Activated CD4-positive, alpha-beta T cell treated with anti-CD3 and anti-CD28 coated beads for 1 hour (primary cell): ENCODE data around the gene NT5DC1.

ENCODE experiments used
- DNase-seq: peaks from one replicate; pipeline ENCODE4 v3.0.0-alpha.2; 2020

NT5DC1 gene

DNA sequence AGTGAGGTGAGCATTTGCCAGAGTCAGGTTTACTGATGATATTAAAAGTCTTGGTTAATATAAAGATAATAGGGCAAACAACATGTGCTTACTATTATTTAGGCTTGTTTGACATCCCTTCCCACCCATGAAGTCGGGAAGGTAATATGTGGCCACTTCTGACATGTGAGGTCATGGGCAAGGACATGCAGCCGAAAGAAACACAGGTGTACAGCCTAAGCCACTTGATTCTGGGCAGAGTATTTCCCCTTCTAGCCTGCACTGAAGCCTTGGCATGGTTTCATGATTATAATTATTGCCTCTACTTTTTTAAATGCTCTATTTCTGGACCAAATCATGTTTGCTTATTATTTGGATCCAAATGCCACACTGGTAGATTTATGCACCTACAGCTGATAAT, 100.9 kb downstream of the NT5DC1 start:
- no peak for DNase-seq

GRCh38 chr6:116205281-116205680, 104.6 kb downstream of the NT5DC1 start:
- DNase-seq, result no peak

DNA sequence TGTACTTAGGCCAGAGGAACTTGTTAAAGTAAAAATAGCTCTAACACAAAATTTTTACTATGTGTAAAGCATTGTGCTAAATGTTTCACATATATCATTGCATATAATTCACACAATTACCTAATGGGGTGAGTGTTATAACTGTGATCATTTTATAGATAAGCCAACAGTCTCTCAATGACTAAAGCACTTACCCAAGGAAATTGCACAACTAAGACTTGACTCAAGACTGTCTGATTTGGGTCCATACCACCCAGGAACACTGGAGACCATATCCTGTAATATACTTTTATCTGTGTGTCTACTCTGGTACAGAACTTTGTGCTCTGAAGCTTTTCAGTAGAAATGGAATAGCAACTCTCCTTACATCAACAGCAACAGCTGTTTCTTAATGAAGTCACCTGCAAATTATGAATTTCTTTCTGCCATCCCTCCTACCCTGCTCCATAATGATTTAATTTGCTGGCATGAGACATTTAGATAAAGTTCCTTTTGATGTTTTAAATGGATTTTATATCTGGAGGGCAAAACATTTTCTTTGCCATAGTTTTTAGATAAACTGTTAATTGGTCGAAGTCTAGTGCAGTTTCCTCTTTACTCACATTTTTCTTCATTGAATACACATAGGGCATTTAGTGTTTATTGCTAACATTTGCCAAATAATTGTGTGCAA, 105.7 kb downstream of the NT5DC1 start:
- DNase-seq, result no peak

DNA sequence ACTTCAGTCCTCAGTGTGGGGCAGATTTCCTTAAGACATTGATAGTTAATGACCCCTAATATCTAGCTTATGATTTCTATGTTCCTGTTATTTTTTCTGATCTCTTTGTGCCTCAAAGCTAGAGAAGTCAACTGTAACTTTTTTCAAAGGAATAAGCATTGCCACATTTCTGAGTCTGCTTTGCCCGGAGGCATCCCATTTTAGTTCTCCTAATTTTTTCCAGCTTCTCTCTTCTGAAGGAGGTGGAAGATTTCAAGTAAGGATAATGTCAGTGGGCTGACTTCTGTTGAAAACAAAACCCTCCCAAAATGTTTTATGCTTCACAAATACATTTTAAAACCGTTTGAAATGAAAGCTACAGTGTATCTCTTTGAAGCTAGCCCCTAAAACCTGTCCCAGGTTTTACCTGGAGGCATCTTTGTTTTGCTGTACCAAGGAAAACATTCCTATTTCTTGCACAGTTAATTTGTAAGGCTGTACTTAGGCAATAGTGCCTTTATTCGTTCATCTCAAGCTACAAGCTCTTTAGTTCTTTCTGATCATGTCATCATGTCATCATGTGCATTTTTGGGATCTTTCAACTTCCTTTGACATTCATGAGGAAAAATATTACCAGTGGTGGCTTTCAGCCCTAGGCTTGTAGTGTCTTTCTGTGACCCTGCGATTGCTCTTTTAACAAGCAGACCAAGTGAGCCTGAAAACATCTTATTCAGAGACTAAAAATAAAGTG, 107.6 kb downstream of the NT5DC1 start:
- no peak for DNase-seq

DNA sequence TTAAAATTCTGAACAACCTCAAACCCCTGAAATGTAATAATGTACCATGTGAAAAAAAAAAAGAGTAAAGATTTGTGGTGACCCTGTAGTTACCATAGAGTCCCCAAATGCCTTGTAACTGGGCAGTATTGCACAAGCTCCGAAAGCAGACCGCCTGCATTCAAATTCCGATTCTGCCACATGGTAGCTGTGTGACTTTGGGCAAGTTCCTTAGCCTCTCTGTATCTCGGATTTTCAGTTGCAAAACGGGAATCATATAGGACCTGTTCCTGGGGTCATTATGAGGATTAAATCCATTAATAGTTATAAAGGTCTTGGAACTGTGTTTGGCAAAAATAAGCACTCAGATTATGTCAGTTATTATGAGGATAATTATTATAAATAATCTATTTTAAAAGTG, 109.7 kb downstream of the NT5DC1 start:
- DNase-seq, result no peak

- DNase-seq, result no peak
Measured at GRCh38 chr6:116210750-116211425, 110.2 kb downstream of the NT5DC1 start.

GRCh38 chr6:116214681-116215080, 114.0 kb downstream of the NT5DC1 start:
- no peak for DNase-seq

GRCh38 chr6:116215414-116215813, 114.8 kb downstream of the NT5DC1 start:
- DNase-seq, result no peak

- DNase-seq, result no peak
Measured at GRCh38 chr6:116217069-116217468, 116.4 kb downstream of the NT5DC1 start.

GRCh38 chr6:116218172-116218633, 117.5 kb downstream of the NT5DC1 start:
- no peak for DNase-seq

DNA sequence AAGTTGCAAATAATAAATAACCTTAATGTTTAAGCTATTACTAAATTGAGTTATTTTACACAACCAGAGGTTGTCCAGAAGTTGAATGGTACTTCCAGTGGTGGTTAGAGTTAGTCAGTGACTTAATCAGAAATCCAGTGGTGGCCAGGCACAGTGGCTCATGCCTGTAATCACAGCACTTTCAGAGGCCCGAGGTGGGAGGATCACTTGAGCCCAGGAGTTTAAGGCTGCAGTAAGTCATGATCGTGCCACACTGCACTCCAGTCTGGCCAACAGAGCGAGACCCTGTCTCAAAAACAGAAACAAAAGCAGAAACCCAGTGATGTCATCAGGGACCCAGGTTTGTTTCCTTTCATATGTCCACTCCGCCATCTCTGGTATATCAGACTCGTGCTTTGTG, 118.2 kb downstream of the NT5DC1 start:
- DNase-seq, result no peak

GRCh38 chr6:116221067-116221466, 120.4 kb downstream of the NT5DC1 start:
- DNase-seq, result no peak

DNA sequence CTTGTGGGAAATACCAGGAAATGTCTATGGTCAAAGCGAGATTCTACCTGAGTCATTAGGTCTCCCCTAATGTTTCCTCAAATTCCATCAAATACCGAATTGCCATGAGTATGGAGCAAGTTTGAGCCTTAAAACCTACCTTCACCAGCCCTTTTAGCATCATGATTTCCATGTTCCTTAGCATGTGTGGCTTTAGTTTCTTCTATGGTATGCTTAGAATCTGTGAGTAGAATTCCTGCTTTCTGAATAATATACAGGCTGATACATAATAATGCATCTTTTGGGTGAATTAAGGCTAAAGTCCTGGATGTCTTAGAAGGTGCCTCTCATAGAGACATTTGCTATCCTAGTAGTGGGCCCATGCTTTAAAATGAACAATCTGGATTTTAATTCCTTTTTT, 121.3 kb downstream of the NT5DC1 start:
- no peak for DNase-seq

GRCh38 chr6:116223355-116223754, 122.7 kb downstream of the NT5DC1 start:
- DNase-seq, result no peak

DNA sequence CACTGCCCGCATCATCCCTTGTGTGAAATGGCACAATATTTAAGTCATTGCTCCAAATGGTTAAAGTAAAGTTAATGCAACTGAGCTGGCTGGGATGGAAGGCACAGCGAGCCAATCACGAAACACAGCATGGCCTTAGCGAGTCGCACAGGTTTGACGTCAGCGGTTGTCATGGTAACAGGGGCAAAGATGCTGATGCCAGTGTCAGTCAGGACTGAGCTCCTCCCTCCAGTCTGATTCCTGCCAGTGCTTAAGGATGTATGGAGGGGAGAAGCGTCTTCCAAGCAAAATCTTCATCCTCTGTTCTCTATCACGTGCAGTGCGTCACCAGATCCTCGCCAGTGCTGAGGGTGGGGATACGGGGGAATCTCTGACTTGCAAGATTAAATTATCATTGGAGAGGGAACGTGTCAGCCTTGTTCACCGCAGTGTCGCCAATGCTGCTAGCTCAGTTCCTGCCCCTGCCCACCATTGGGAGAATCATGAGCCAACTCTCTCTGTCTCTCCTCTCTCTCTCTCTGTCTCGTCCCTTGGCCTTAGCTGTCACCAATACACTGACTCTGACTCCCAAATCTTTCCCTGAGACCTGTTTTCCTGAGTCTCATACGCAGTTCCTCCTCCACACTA, 128.7 kb downstream of the NT5DC1 start:
- no peak for DNase-seq

- no peak for DNase-seq
Measured at GRCh38 chr6:116234689-116235088, 134.0 kb downstream of the NT5DC1 start.

DNA sequence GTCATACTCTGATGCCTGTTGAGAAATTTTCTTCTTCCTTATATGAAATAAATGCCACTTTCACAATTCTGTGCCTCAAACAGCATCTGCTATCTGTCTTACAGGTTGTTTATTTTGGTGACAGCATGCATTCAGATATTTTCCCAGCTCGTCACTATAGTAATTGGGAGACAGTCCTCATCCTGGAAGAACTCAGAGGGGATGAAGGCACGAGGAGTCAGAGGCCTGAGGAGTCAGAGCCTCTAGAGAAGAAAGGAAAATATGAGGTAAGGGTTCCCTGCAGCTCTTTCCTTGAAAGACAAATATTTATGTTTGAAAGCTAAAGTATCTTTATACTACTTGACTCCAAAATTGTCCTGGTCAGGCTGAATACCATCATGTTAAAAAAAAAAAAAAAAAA, 137.4 kb downstream of the NT5DC1 start:
- no peak for DNase-seq

- DNase-seq, result no peak
Measured at GRCh38 chr6:116239256-116239655, 138.6 kb downstream of the NT5DC1 start.

DNA sequence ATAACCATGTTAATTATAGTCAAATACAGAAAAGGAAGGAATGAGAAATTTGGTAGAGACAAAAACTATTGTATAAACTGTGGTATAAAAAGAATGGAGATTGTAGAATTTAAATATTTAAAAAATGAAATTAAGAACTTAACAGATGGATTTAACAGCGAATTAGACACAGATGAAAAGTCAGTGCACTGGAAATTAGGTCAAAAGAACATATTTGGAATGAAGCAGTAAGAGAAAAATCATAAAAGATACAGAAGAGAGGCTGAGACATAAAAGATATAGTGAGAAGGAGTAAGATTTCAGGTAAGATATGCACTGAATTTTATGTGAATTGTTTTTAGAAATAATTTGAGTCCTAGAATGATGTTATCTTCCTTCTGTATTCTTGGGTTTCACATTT, 139.2 kb downstream of the NT5DC1 start:
- DNase-seq, result no peak

GRCh38 chr6:116244284-116244683, 143.6 kb downstream of the NT5DC1 start:
- DNase-seq, result no peak

- no peak for DNase-seq
Measured at GRCh38 chr6:116246089-116246488, 145.4 kb downstream of the NT5DC1 start.

- DNase-seq, result no peak
Measured at GRCh38 chr6:116247285-116247684, 146.6 kb downstream of the NT5DC1 start.

- DNase-seq, result no peak
Measured at GRCh38 chr6:116248577-116248976, 147.9 kb downstream of the NT5DC1 start.
